Keratinocyte (primary cell): ENCODE data around the gene NUP43. TPM values are rescaled to one million over a fixed set of nuclear protein-coding genes. Genes with fewer than 3 reads are reported as not detected.
"Not testable (repeated sequence)": the region's sequence is repeated elsewhere in the genome, so short reads cannot be mapped to it uniquely, and the experiment has no call there.

Experiments
- DNase-seq: peaks from one replicate; pipeline ENCODE4 v3.0.0-alpha.2; 2011; ENCODE audit warnings: low read depth, missing footprints, low spot score
- FAIRE-seq: peaks from 2 replicates; lab custom pipeline; 2011; peaks lifted over from hg19 to GRCh38; lab: Jason Lieb, UNC
- H2AFZ ChIP-seq: 2 replicates; pipeline ENCODE4 v1.6.0; 2012; ENCODE audit warnings: low read length, control low read depth, inconsistent platforms; ENCODE audit not compliant: control insufficient read depth
- H3K27ac ChIP-seq: 2 replicates; pipeline ENCODE4 v1.5.1; 2011; ENCODE audit warnings: low read length; ENCODE audit not compliant: control insufficient read depth, insufficient read depth
- H3K27me3 ChIP-seq: 3 replicates; pipeline ENCODE4 v1.6.0; 2011; ENCODE audit warnings: low read length; ENCODE audit not compliant: control insufficient read depth, insufficient read depth; ENCODE audit errors: extremely low read depth
- H3K36me3 ChIP-seq, 2 experiments: 2 replicates in 1 of 2; 3 replicates in 1 of 2; pipeline ENCODE4 v1.5.1; 2011; ENCODE audit warnings: low read length in 2 of 2, mild to moderate bottlenecking in 1 of 2; ENCODE audit not compliant: control insufficient read depth in 2 of 2, insufficient read depth in 2 of 2; ENCODE audit errors: extremely low read depth in 1 of 2
- H3K4me1 ChIP-seq: 3 replicates; pipeline ENCODE4 v1.5.1; 2011; ENCODE audit warnings: low read length; ENCODE audit not compliant: control insufficient read depth, insufficient read depth; ENCODE audit errors: extremely low read depth
- H3K4me2 ChIP-seq: 3 replicates; pipeline ENCODE4 v1.6.0; 2011; ENCODE audit warnings: low read depth, low read length; ENCODE audit not compliant: control insufficient read depth, insufficient read depth; ENCODE audit errors: extremely low read depth
- H3K4me3 ChIP-seq, 3 experiments: fragments of 200-600 bp in 1 of 3; sonication (generic) in 1 of 3; 2 replicates in 2 of 3; 3 replicates in 1 of 3; pipeline ENCODE4 v1.5.1; 2011 to 2016; ENCODE audit warnings: low read length in 3 of 3, mild to moderate bottlenecking in 3 of 3, control low read depth in 2 of 3, inconsistent platforms in 1 of 3, low read depth in 1 of 3, mixed read lengths in 1 of 3, mixed run types in 1 of 3, moderate library complexity in 1 of 3; ENCODE audit not compliant: control insufficient read depth in 2 of 3, insufficient read depth in 2 of 3; ENCODE audit errors: extremely low read depth in 1 of 3
- H3K79me2 ChIP-seq: 2 replicates; pipeline ENCODE4 v1.6.0; 2012; ENCODE audit warnings: low read length; ENCODE audit not compliant: control insufficient read depth, insufficient read depth
- H3K9ac ChIP-seq: 3 replicates; pipeline ENCODE4 v1.6.0; 2011; ENCODE audit warnings: low read length; ENCODE audit not compliant: control insufficient read depth, insufficient read depth; ENCODE audit errors: extremely low read depth
- H3K9me1 ChIP-seq: 3 replicates; pipeline ENCODE4 v1.6.0; 2011; ENCODE audit warnings: low read length; ENCODE audit not compliant: control insufficient read depth, insufficient read depth; ENCODE audit errors: extremely low read depth
- H3K9me3 ChIP-seq: 2 replicates; pipeline ENCODE4 v1.5.1; 2012; ENCODE audit warnings: low read depth, low read length; ENCODE audit not compliant: control insufficient read depth
- H4K20me1 ChIP-seq: 3 replicates; pipeline ENCODE4 v1.6.0; 2011; ENCODE audit warnings: low read length; ENCODE audit not compliant: control insufficient read depth, insufficient read depth; ENCODE audit errors: extremely low read depth
- CTCF ChIP-seq, 3 experiments: IDR thresholded peaks in 1 of 3; conservative IDR thresholded peaks in 1 of 3; optimal IDR thresholded peaks in 1 of 3; 2 replicates in 2 of 3; 3 replicates in 1 of 3; pipeline versions ENCODE3 to v1.5.1; 2011; ENCODE audit warnings: low read length in 3 of 3, mild to moderate bottlenecking in 3 of 3, moderate library complexity in 2 of 3, control low read depth in 1 of 3, inconsistent platforms in 1 of 3; ENCODE audit not compliant: insufficient read depth in 2 of 3; ENCODE audit errors: extremely low read depth in 1 of 3
- EZH2 ChIP-seq: IDR thresholded peaks from one replicate; pipeline ENCODE4 v1.6.1; 2012; ENCODE audit warnings: inconsistent platforms, mild to moderate bottlenecking, low read length, moderate library complexity
- dilution Hi-C: fragments of 300-500 bp; cut with MboI; formaldehyde crosslinking; loops from one replicate; pipeline ENCODE4 v1.7.0; 2020; ENCODE audit warnings: low sequenced_read_pairs; ENCODE audit not compliant: extremely low pct_ligation_motif_present
- polyA plus RNA-seq, 5 experiments: library from polyadenylated mRNA; depleted of rRNA in 3 of 5; stranded (reverse) in 3 of 5; stranded (forward) in 1 of 5; unstranded in 1 of 5; fragments of >200 nt; gene quantifications; 1 replicate in 1 of 5; 2 replicates in 3 of 5; 3 replicates in 1 of 5; pipeline versions ENCODE4 v1.2.1 to v1.2.3, GENCODE V29; 2011 to 2012; ENCODE audit warnings: missing spikeins in 2 of 5, low read depth in 1 of 5, low replicate concordance in 1 of 5

NUP43 gene
- polyA plus RNA-seq, 1 donor (not counting 4 experiments of a cell fraction or from before 2014, with no cell fraction given): 33.8 TPM

- Histone ChIP-seq H3K27ac (no peak overlapping the region), H3K4me1 (peaks cover 5% of the 10 kb centered on the region), H4K20me1 (no peaks in the 10 kb centered on the region), H3K9me1 (no peaks in the 10 kb centered on the region), H3K79me2 (peaks cover 98% of the 10 kb centered on the region), H3K36me3 (no peaks in the 10 kb centered on the region), H3K9me3 (no peaks in the 10 kb centered on the region), H3K27me3 (no peaks in the 10 kb centered on the region), H2AFZ (no peak overlapping the region), H3K4me3 (no peak overlapping the region), H3K9ac (no peak overlapping the region), H3K4me2 (no peak overlapping the region)
- DNase-seq: no peak
- no peak for FAIRE-seq
- dilution Hi-C loops: no loop called here
- no peak for TF ChIP-seq CTCF (optimal IDR thresholded peaks at IDR 0.05 in 1 of 3, IDR thresholded peaks at IDR 0.05 in 1 of 3, conservative IDR thresholded peaks at IDR 0.05 in 1 of 3; ENCODE audit: extremely low read depth in 1 of 3, insufficient read depth in 2 of 3, low read length in 3 of 3)
- TF ChIP-seq EZH2: no peak
Measured at GRCh38 chr6:149755300-149756260, 9.3 kb upstream of the NUP43 start.

DNA sequence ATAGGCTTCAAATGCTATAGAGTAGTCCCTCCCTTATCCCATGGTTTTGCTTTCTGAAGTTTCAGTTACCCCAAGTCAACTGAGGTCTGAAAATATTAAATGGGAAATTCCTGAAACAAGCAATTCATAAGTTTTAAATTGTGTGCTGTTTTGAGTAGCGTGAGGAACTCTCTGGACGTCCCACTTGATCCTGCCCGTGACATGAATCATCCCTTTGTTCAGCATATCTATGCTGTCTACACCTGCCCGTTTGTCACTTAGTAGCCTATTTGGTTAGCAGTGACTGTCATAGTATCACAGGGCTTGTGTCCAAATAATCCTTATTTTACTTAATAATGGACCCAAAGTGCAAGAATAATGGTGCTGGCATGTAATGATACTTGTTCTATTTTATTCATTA is 8.2 kb upstream of the NUP43 start:
- peaks cover 98% of the 10 kb centered on the region for H3K79me2 ChIP-seq
- no peak overlapping the region for H3K4me3 ChIP-seq
- no peak overlapping the region for H3K27ac ChIP-seq
- TF ChIP-seq CTCF (optimal IDR thresholded peaks at IDR 0.05 in 1 of 3, IDR thresholded peaks at IDR 0.05 in 1 of 3, conservative IDR thresholded peaks at IDR 0.05 in 1 of 3; ENCODE audit: extremely low read depth in 1 of 3, insufficient read depth in 2 of 3, low read length in 3 of 3) (no peak), EZH2 (no peak)
- no peaks in the 10 kb centered on the region for H3K9me3 ChIP-seq
- no peak overlapping the region for H3K4me2 ChIP-seq
- H3K27me3 ChIP-seq: no peaks in the 10 kb centered on the region
- no peaks in the 10 kb centered on the region for H4K20me1 ChIP-seq
- no peaks in the 10 kb centered on the region for H3K36me3 ChIP-seq
- peaks cover 5% of the 10 kb centered on the region for H3K4me1 ChIP-seq
- DNase-seq: no peak
- H3K9me1 ChIP-seq: no peaks in the 10 kb centered on the region
- dilution Hi-C loops: no loop called here
- H2AFZ ChIP-seq: no peak overlapping the region
- no peak for FAIRE-seq
- H3K9ac ChIP-seq: no peak overlapping the region

DNA sequence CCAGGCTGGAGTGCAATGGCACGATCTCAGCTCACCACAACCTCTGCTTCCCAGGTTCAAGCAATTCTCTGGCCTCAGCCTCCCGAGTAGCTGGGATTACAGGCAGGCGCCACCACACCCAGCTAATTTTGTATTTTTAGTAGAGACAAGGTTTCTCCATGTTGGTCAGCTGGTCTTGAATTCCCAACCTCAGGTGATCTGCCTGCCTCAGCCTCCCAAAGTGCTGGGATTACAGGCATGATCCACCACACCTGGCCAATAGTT is 7.0 kb upstream of the NUP43 start:
- H3K4me3 ChIP-seq, FAIRE-seq, H4K20me1 ChIP-seq, dilution Hi-C loops, H3K36me3 ChIP-seq, H3K4me1 ChIP-seq, H3K9me1 ChIP-seq, H3K27ac ChIP-seq, H3K9ac ChIP-seq, H3K27me3 ChIP-seq, DNase-seq, H2AFZ ChIP-seq, H3K4me2 ChIP-seq, H3K9me3 ChIP-seq: not testable (repeated sequence)
- peaks cover 86% of the 10 kb centered on the region for H3K79me2 ChIP-seq
